Left ventricle myocardium superior (tissue), 1 donor: ENCODE measurements around the gene SLAIN1. TPM values are rescaled to one million over a fixed set of nuclear protein-coding genes. Genes with fewer than 3 reads are reported as not detected.
"Not testable (repeated sequence)": the region's sequence is repeated elsewhere in the genome, so short reads cannot be mapped to it uniquely, and the experiment has no call there.

Source experiments
- ATAC-seq: fragments of 200-7000 bp; cut with Tn5 transposase; one replicate; pipeline ENCODE4 v1.9.1; 2020; ENCODE audit warnings: mild to moderate bottlenecking, moderate library complexity
- DNase-seq: peaks from one replicate; pipeline ENCODE4 v3.0.0-alpha.2; 2020
- intact Hi-C: fragments of 100-400 bp; cut with micrococcal nuclease; formaldehyde crosslinking; loops from one replicate; pipeline ENCODE4 v1.11.0; 2022
- long read RNA-seq: library from polyadenylated mRNA; unstranded; transcript quantifications from one replicate; pipeline ENCODE4 v2.0.0, GENCODE V29; 2021
- total RNA-seq: library from RNA; stranded (reverse); fragmentation: NEBNext Ultra II Directional; extraction: Animal tissue kit (Norgen Biotek cat#: 25700); gene quantifications from one replicate; pipeline ENCODE4 v1.2.1, GENCODE V29; 2021
- donor health status: DM: no; HTN: yes; CAD: no; lungs with severe emphysema.

The SLAIN1 gene
- total RNA-seq, result 7.1 TPM
- long read RNA-seq, transcript SLAIN1-206 (7 exons, 2,855 nt), result major isoform, 11 of 13 reads
- long read RNA-seq, partial matches to known transcripts, result 0 of 13 reads
- long read RNA-seq, other reads (novel, unspliced or antisense), result 2 of 13 reads

GRCh38 chr13:77697217-77698103 is at the start of gene SLAIN1:
Gene SLAIN1 (plus strand): TSS chr13:77697687. CDS start chr13:77697914, 227 bp downstream.
- peak; percentile 91 for DNase-seq
- ATAC-seq, result peak; percentile 97
- intact Hi-C loops, result no loop called here

- intact Hi-C loops, result no loop called here
- ATAC-seq (no peak), DNase-seq (no peak)
Observed at GRCh38 chr13:77650409-77650808, 47.1 kb upstream of the SLAIN1 start.

- intact Hi-C loops, result no loop called here
- ATAC-seq, result no peak
- no peak for DNase-seq
Observed at GRCh38 chr13:77653301-77653700, 44.2 kb upstream of the SLAIN1 start.

- ATAC-seq, intact Hi-C loops, DNase-seq: not testable (repeated sequence)
Observed at GRCh38 chr13:77660016-77660415, 37.5 kb upstream of the SLAIN1 start.

DNA sequence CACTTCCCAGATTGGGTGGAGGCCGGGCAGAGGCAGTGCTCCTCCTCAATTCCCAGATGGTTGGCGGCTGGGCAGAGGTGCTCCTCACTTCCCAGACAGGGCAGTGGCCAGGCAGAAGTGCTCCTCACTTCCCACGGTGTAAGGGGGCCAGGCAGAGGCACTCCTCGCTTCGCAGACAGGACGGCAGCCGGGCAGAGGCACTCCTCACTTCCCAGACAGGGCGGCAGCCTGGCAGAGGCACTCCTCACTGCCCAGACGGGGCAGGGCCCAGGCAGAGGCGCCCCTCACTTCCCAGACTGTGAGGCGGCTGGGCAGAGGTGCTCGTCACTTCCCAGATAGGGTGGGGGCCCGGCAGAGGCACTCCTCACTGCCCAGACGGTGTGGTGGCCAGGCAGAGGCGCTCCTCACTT is 36.6 kb upstream of the SLAIN1 start:
- intact Hi-C loops, result no loop called here
- no peak for ATAC-seq

GRCh38 chr13:77662301-77662700 is 35.2 kb upstream of the SLAIN1 start:
- ATAC-seq, intact Hi-C loops, DNase-seq: not testable (repeated sequence)

More for the DNA sequence above, 36.6 kb upstream of the SLAIN1 start:
- no peak for DNase-seq

GRCh38 chr13:77662831-77663230 is 34.7 kb upstream of the SLAIN1 start:
- DNase-seq, intact Hi-C loops, ATAC-seq: not testable (repeated sequence)

- ATAC-seq (no peak), DNase-seq (no peak)
- intact Hi-C loops, result no loop called here
Observed at GRCh38 chr13:77674852-77675251, 22.6 kb upstream of the SLAIN1 start.

DNA sequence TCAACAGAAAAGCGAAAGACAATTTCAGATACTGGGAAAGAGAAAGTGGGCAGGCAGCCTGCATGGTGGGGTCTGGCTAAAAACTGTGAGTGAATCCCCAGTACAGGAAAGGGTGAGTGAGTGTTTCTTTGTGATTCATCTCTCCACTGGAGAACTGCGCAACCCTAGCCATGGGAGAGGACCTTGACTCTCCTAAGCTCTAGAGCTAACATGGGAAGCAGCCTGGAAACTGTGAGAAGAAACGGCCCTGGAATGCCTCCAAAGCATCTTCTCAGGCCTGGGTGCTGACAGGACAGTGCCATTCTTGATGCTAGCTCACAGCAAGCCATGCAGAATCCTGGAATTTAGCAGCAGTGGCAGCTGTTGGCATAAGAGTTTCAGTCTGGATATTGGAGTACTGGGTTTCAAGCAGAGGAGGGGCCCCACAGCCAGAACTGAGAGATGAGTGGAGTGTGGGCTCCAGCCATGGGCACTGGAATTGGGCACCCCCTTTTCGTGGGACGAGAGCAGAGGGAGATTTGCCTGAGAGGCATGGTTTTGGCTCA is 18.7 kb upstream of the SLAIN1 start:
- DNase-seq (no peak), ATAC-seq (no peak)
- intact Hi-C loops, result no loop called here

DNA sequence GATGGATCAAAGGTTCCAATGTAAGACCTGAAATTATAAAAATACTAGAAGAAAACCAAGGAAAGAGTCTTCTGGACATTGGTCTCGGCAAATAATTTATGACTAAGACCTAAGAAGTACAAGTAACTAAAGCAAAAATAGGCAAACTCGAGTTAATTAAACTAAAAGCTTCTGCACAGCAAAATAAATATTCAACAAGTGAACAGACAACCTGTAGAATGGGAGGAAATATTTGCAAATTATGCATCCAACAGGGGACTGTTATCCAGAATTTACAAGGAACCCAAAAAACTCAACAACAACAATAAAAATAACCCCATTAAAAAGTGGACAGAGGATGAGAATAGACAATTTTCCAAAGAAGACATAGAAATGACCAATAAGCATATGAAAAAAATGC is 9.7 kb upstream of the SLAIN1 start:
- intact Hi-C loops, result no loop called here
- ATAC-seq, result no peak
- DNase-seq, result no peak

- ATAC-seq (no peak), DNase-seq (no peak)
- intact Hi-C loops, result no loop called here
Observed at GRCh38 chr13:77691871-77692270, 5.6 kb upstream of the SLAIN1 start.

DNA sequence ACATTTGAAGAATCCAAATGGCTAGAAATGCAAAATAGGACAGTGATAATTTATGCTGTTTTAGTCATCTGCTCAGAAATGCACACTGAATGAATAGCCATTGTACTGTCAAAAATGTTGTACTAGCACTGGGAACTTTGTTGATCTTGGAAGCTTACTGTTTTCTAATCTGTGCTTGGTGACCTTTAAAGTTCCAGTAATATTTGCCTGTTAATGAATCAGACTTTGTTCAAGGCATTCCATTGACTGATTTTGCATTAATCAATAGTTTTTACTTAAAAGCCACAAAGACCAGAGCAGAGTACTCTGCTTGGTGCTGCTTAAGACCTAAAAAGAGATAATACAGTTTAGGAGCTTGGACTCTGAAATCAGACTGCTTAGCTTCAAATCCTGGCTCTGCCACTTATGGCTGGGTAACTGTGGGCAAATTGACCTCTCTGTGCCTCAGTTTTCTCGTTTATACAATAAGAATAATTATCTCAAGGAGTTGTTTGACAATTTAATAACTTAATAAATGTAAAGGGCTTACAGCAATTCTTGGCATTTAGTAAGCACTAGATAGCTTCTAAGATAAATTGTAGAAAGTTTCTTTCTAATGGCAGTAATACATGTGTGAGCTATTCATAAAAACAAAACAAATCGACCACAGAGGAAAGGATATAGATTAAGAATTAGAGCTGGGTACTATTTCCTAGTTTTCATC is 4.6 kb upstream of the SLAIN1 start:
- intact Hi-C loops, result no loop called here
- DNase-seq, result no peak
- ATAC-seq, result no peak

- ATAC-seq (no peak), DNase-seq (no peak)
- intact Hi-C loops, result no loop called here
Observed at GRCh38 chr13:77693449-77693940, 4.0 kb upstream of the SLAIN1 start.

DNA sequence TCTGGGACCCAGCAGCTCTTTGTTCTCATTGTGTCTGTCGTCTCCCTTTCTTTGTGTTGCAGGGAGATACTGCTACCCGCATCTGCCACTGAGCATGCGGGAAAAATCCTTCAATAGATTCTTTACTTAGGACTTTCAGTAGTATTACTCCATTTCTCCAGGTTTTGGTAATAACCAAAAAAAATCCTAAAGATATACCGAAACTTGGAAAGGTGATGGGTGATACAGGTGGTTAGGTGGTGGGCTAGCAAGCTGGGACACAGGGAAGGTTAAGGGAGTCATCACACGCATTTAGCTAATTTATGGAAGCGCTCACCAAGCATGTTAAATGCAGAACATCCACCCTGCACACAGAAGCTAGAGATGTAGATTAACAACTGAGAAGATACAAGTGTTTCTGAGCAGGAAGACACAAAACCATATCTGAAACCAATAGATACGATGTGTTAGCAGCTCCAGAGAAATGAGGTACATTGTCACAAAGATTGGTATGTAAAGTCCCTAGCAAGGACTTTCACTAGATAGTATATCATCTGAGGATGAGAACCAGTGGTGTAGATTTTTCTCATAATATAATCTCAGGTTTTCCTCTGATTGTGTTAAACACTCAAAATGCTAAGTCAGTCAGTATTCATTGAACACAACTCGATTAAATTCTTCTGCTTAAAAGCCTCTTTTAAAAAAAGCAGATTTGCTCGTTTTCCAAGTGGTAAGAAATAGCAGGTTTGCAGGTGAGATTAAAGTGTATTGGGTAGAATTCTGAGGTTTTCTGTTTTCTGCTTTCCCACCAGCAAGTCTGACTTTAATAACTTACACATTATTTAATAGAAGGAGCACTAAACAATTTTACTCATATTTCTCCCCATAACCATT is 1.2 kb upstream of the SLAIN1 start:
- ATAC-seq (no peak), DNase-seq (no peak)
- intact Hi-C loops, result no loop called here

DNA sequence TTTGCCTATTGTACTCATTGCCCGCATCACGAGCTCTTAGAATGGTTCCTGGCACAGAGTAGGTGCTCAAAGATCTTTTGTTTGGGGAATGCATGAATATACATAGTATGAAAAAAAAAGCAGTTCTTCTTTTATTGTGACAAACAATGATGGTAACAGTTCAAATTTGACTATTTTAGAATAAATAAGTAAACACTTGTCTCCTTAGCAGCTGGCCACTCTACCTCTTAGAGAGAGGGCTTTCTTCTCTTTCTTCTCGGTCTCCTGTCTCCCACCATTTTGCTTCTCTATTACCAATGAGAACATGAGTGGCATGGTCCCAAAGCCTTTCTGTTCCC is 639 bp upstream of the SLAIN1 start:
- ATAC-seq, result peak; percentile 10
- intact Hi-C loops, result no loop called here

DNA sequence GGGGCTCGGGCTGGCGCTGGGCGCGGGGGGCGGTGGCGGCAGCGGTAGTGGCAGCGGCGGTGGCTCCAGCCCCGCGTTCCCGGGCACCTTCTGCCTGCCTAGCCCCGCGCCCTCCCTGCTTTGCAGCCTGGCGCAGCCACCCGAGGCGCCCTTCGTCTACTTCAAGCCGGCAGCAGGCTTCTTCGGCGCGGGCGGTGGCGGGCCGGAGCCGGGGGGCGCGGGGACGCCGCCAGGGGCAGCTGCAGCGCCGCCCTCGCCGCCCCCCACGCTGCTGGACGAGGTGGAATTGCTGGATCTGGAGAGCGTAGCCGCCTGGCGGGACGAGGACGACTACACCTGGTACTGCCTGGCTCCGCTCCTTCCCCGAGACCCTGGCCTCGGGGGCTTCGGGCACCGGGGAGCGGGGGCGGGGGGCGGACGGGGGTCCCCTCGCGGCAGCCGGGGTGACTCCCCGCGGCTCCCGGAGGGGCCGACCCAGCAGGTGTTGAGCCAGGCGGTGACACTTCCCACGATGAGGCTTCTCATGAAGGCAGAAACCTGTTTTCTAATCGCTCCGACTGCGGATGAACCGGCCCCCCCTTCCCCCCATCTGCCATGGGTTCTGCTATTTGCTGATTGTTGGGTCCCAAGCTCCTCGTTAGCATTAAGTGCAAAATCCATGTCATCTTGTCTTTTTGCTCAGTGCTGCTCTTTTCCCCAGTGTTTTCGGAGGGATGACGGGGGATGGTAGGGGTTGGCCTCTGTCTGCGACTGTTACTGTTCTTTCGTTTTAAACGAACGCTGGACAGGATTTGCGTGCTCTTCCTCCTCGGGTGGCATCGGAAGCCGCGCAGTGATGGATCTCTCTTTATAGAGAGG is 943 bp downstream of the SLAIN1 start:
- peak; percentile 50 for DNase-seq
- peak; percentile 32 for ATAC-seq
- intact Hi-C loops, result no loop called here

More for the DNA sequence above, 639 bp upstream of the SLAIN1 start:
- no peak for DNase-seq

- no peak for DNase-seq
- intact Hi-C loops, result no loop called here
- no peak for ATAC-seq
Observed at GRCh38 chr13:77699059-77699680, 1.7 kb downstream of the SLAIN1 start.
